GM19372 (cell line): ENCODE results near the gene ZC3H13.

Experiments
- ATAC-seq: cut with Tn5 transposase; IDR thresholded peaks from one replicate; pipeline ENCODE4 v1.9.1; 2021; ENCODE audit warnings: mild to moderate bottlenecking, low read depth, moderate library complexity; ENCODE audit not compliant: unreplicated experiment

Gene ZC3H13

DNA sequence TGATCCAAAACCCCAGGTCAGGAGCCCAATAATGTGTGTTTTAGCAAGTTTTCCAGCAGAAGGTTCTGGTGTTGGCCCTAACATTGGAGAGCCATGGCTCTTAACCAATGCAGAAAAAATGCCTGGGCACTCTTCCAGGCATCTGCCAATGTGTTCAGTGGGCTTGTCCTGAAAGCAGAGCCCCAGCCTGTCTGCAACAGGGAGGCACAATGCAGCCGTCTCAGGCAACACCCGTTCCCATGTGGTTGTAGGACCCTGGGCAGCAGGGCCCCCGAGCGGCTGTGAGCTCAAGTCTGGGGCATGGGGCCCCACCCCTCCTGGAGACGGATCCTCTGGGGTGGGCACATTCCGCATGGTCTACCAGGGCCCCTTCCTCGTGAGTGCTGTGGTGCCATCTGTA is 142.9 kb downstream of the ZC3H13 start:
- no peak for ATAC-seq

DNA sequence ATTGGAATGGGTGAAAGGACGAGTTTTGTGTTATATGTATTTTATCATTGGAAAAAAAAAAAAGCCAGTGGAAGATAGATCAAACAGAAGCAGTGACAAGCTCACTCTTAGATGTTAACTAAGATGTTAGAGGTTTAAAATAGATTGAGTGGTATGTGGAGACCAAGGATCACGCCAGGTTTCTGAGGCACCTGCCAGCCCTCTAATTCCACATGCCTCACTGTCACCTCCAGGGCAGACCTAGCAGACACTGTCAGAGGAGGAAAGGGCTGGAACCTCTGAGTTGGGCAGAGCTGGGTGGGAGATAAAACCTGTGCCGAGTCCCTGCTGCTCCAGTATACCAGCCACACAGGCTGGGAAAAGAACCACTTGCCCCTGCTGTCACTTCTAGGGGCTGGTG is 143.5 kb downstream of the ZC3H13 start:
- no peak for ATAC-seq

DNA sequence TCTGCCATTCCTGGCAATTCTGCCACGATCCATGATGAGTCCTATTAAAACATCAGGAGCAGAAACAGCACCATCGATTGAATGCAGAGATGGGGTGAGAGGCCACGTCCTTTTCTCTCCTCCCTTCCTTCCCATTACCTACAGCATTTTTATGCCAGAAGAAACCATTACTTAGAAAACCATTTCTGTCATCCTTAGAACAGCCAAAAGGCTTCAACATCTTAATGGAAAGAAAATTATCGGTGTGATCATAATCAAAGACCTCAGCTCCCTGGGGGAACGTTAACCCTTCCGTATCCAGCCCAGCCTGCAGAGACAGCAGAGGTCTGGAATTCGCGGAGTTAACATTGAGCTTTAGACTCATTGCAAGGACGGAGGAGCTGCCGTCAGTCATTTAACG is 145.0 kb downstream of the ZC3H13 start:
- no peak for ATAC-seq
